ENCODE results near the gene KCNQ1. TPM values are rescaled to one million over a fixed set of nuclear protein-coding genes. Genes with fewer than 3 reads are reported as not detected.

KCNQ1 gene
- total and polyA plus RNA-seq, 8 donors, result 14.0 to 61.1 (median 46.7) TPM

- no peak for TF ChIP-seq CTCF (IDR thresholded peaks at IDR 0.05)
- H3K27ac ChIP-seq, result peak overlapping the region in 1 of 4 donors; percentile 16
- ATAC-seq (no peak), FAIRE-seq (no peak), DNase-seq (peak in 2 of 6 donors; percentile 54 to 63)
- intact Hi-C loops (cut with DNase I), result no loop called here
- H3K4me1 ChIP-seq, result peaks cover 11 to 21% (median 12%) of the 10 kb centered on the region in 3 donors
- peak overlapping the region in 1 of 4 donors; percentile 68 for H3K4me3 ChIP-seq
- no peaks in the 10 kb centered on the region for H3K27me3 ChIP-seq
- H3K9me3 ChIP-seq, result no peaks in the 10 kb centered on the region
- 75 to 80% methylated on average over 12 of the region's 12 CpGs for WGBS, 2 donors
- H3K36me3 ChIP-seq, result no peaks in the 10 kb centered on the region
Observed at GRCh38 chr11:2447253-2447950, 2.6 kb downstream of the KCNQ1 start.

GRCh38 chr11:2447951-2448650, 3.3 kb downstream of the KCNQ1 start:
- Histone ChIP-seq H3K9me3 (no peaks in the 10 kb centered on the region), H3K36me3 (no peaks in the 10 kb centered on the region), H3K27ac (no peak overlapping the region), H3K4me3 (no peak overlapping the region), H3K27me3 (no peaks in the 10 kb centered on the region), H3K4me1 (peaks cover 11 to 18% (median 12%) of the 10 kb centered on the region in 3 donors)
- peak in 2 of 6 donors; percentile 34 to 47 for DNase-seq
- TF ChIP-seq CTCF (IDR thresholded peaks at IDR 0.05), result no peak
- 71 to 79% methylated on average over 8 to 10 of the region's 10 CpGs for WGBS, 2 donors
- intact Hi-C loops (cut with DNase I), result no loop called here
- ATAC-seq, result no peak
- FAIRE-seq, result no peak

- 90 to 92% methylated on average over 21 of the region's 21 CpGs for WGBS, 2 donors
- no peaks in the 10 kb centered on the region for H3K9me3 ChIP-seq
- FAIRE-seq (no peak), ATAC-seq (no peak), DNase-seq (peak in 2 of 6 donors; percentile 48 to 65)
- intact Hi-C loops (cut with DNase I), result no loop called here
- H3K4me3 ChIP-seq, result no peak overlapping the region
- no peaks in the 10 kb centered on the region for H3K36me3 ChIP-seq
- H3K4me1 ChIP-seq, result peaks cover 11 to 18% (median 12%) of the 10 kb centered on the region in 3 donors
- no peaks in the 10 kb centered on the region for H3K27me3 ChIP-seq
- TF ChIP-seq CTCF (IDR thresholded peaks at IDR 0.05), result no peak
- no peak overlapping the region for H3K27ac ChIP-seq
Observed at GRCh38 chr11:2448661-2449547, 4.1 kb downstream of the KCNQ1 start.

GRCh38 chr11:2449548-2450320, 4.9 kb downstream of the KCNQ1 start:
- 89 to 90% methylated on average over 26 of the region's 26 CpGs for WGBS, 2 donors
- H3K27me3 ChIP-seq, result no peaks in the 10 kb centered on the region
- peak in 2 of 6 donors; percentile 54 to 63 for DNase-seq

More at GRCh38 chr11:2449548-2450320, 4.9 kb downstream of the KCNQ1 start:
- Histone ChIP-seq H3K4me1 (peaks cover 11 to 16% (median 12%) of the 10 kb centered on the region in 3 donors), H3K36me3 (no peaks in the 10 kb centered on the region), H3K9me3 (no peaks in the 10 kb centered on the region), H3K27ac (no peak overlapping the region), H3K4me3 (no peak overlapping the region)
- ATAC-seq, result no peak
- intact Hi-C loops (cut with DNase I), result no loop called here
- no peak for TF ChIP-seq CTCF (IDR thresholded peaks at IDR 0.05)
- FAIRE-seq, result no peak
